Fibroblast of the aortic adventitia (primary cell): Measurements from ENCODE around the gene PGRMC2. TPM values are rescaled to one million over a fixed set of nuclear protein-coding genes. Genes with fewer than 3 reads are reported as not detected.

Source experiments
- DNase-seq: peaks from one replicate; pipeline ENCODE4 v3.0.0-alpha.2; 2010; ENCODE audit warnings: low read depth
- H3K4me3 ChIP-seq: 2 replicates; pipeline ENCODE4 v1.5.1; 2011; ENCODE audit warnings: low read depth, mild to moderate bottlenecking, control low read depth, low read length, moderate library complexity
- total RNA-seq: library from RNA; depleted of rRNA; stranded (reverse); fragments of >200 nt; gene quantifications from 2 replicates; pipeline ENCODE4 v1.2.3, GENCODE V29; 2012; ENCODE audit warnings: low replicate concordance
- TF ChIP-seq, protein P1 (sequence below): IDR thresholded peaks from 2 replicates; pipeline ENCODE4 v1.5.1; 2011; ENCODE audit warnings: mild to moderate bottlenecking, low read length, control low read depth, inconsistent platforms; ENCODE audit not compliant: insufficient read depth

Gene PGRMC2, protein sequence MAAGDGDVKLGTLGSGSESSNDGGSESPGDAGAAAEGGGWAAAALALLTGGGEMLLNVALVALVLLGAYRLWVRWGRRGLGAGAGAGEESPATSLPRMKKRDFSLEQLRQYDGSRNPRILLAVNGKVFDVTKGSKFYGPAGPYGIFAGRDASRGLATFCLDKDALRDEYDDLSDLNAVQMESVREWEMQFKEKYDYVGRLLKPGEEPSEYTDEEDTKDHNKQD
- total RNA-seq, result 18.6 and 35.0 TPM in 2 replicates

DNA sequence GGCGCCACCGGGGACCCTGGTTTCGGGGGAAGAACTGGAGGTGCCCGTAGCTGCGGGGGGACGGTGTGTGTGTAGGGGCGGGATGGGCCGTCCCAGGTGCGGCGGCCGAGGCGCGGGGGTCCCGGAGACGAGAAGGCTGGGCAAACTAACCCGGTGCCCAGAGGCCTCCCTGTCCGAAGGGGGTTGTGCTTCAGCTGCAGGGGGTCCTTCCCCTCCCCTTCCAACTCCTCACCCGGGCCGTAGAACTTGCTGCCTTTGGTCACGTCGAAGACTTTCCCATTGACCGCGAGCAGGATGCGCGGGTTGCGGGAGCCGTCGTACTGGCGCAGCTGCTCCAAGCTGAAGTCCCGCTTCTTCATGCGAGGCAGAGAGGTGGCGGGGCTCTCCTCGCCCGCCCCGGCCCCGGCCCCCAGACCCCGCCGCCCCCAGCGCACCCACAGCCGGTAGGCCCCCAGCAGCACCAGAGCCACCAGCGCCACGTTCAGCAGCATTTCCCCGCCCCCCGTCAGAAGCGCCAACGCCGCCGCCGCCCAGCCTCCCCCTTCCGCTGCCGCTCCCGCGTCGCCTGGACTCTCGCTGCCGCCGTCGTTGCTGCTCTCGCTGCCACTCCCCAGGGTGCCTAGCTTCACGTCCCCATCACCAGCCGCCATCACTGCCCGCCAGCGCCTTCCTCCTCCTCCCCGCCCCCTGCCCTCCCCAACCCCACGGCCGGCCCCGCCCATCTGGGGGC is at the start of gene PGRMC2:
Gene PGRMC2, minus strand, starts transcription at position 673 of the 730 bp plus-strand sequence. Its CDS starts 23 bp downstream, at position 650.
- DNase-seq, result peak; percentile 28
- TF ChIP-seq, protein P1, sequence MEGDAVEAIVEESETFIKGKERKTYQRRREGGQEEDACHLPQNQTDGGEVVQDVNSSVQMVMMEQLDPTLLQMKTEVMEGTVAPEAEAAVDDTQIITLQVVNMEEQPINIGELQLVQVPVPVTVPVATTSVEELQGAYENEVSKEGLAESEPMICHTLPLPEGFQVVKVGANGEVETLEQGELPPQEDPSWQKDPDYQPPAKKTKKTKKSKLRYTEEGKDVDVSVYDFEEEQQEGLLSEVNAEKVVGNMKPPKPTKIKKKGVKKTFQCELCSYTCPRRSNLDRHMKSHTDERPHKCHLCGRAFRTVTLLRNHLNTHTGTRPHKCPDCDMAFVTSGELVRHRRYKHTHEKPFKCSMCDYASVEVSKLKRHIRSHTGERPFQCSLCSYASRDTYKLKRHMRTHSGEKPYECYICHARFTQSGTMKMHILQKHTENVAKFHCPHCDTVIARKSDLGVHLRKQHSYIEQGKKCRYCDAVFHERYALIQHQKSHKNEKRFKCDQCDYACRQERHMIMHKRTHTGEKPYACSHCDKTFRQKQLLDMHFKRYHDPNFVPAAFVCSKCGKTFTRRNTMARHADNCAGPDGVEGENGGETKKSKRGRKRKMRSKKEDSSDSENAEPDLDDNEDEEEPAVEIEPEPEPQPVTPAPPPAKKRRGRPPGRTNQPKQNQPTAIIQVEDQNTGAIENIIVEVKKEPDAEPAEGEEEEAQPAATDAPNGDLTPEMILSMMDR, result no peak
- peak within 1 kb of the TSS; percentile 84 for H3K4me3 ChIP-seq

DNA sequence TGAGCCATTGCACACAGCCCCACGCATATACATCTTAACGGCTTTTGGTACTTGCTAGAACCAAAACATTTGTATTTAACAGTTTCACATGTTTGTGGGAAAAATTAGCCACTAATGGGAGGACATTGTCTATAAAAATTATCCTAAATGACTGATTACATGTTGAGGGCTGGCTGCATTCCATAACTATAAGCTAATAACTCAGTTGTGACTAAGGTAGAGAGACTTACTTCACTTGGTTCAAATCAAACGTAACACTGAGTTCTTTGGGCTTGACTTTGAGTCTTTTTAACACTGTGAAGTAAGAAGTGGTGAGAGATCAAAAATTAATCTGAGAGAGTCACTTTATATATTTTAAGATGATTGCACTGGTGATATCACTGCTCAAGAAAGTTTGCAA is 47.9 kb upstream of the PGRMC2 start:
- DNase-seq, result no peak
- H3K4me3 ChIP-seq, result no peak overlapping the region
- TF ChIP-seq, protein P1, result no peak

DNA sequence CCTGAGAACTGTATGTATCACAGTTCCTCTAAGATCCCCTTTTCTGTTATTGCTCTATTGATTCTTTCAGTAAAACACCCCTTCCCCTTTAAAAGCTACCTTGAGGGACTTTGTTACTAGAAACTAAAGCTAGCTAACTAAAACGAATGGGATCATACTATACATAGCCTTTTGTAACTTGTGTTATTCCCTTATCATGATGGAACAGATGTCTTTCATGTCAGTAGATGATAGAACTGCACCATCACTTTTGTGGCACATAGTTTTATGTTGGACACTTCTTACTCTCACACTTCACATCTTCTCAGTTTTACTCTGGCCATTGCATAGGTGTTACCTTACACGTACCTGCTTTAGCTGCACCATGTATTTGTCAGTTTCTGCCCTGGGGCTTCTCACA is 46.6 kb upstream of the PGRMC2 start:
- TF ChIP-seq, protein P1, result no peak
- no peak overlapping the region for H3K4me3 ChIP-seq
- no peak for DNase-seq

DNA sequence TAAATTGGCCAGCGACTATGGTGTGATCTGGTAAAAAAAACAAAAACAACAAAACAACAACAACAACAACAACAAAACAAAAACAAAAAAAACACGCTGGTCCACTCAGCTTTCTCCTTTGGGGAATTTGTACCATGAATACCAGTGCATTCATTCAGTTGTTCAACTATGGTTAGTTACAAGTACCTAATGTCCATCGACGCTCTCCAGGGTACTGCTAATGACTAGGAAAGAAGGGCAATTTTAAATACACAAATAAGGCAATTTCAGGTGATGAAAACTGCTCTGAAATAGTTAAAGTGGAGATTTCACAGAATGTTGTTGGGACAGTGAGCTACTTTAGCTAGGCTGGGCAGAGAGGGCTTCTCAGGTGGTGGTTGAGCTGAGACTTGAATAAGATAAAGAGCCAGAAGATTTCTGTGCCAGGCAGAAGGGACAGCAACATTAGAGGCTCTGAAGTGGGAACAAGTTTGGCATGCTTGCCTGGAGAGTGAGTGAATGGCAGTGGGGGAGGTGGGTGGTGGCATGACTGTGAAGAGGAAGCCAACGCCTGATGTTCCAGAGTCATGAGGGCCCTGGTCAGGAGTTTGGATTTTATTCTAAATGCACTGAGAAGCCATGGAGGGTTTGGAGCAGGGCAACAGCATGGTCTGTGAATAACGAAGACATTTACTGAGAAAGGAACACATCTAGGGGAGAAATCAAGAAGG is 45.9 kb upstream of the PGRMC2 start:
- no peak for DNase-seq
- no peak overlapping the region for H3K4me3 ChIP-seq
- TF ChIP-seq, protein P1, result no peak

DNA sequence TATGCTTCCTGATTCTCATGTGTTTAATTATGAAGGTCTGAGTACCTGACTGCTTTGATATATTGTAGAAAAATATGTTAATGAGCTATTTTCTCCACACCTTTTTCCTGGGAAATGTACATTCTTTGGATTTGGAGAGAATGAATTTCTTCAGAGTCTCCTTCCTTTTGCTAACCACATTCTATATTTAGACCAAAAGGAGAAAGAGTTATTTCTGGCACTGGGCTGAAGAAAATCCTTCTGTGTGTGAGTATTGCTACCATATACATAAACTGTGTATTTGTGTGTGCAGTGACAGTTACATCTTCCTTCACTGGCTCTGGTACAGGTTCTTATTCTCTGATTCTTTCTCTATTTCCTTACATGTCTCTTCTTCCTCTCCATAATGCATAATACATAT is 44.5 kb upstream of the PGRMC2 start:
- peak; percentile 48 for DNase-seq
- no peak overlapping the region for H3K4me3 ChIP-seq
- TF ChIP-seq, protein P1, result no peak

DNA sequence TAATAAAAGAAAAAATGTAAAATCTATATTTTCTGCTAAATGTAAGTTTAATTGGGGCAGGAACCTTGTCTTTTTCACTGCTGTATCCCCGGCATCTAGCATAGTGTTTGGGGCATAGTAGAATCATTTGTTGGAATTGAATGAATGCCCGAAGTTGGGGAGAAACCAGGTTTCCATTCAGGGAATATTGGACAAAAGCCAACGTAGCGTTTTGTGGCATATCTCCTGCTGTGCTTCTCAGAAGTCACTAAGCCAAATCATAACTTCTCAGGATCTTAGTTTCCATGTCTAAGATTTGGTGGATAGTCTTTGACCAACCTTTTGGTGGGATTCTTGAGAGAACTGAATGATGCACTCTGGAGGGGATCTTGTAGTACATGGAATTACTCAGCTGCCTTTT is 42.0 kb upstream of the PGRMC2 start:
- TF ChIP-seq, protein P1, result no peak
- no peak overlapping the region for H3K4me3 ChIP-seq
- DNase-seq, result no peak
